ENCODE measurements around the gene TRAPPC2B.
A peak's percentile ranks its signal among the peaks of the same experiment; 100 is the strongest.
"Not testable (repeated sequence)": the region's sequence is repeated elsewhere in the genome, so short reads cannot be mapped to it uniquely, and the experiment has no call there.

Gene TRAPPC2B

DNA sequence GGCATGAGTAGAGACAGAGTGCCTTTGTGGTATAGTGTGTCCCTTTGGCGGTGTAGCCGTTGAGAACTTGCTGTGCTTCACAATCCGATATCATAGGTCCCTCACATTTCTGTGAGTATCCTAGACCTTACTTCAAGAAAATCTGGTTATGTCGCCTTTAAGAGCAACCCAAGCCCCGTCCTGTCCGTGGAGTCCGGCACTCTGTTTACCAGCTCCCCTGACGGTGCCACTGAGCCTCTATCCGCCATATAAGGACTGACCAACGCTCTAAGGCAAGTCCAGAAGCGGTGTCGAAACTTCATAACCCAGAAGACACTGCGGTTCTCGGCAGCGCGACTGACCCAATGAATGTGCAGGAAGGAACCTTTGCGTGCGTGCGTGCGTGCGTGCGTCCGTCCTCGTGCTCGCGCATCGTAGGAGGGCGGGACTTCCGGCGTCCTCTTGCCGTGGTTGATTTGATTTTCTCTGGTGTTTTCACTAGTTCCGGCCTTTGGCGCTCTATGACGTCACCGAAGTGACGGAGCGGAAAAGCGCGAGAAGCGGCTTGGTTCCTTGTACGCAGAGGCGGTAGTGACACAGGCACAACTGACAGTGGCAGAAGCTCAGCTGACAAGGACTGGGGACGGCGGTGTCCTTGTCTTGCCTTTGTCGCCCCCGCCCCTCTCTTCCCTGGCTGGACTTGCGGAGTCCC, at the start of gene TRAPPC2B, which contains the start of gene ZNF547:
TSS of gene TRAPPC2B (plus strand) at position 555 of the 691 bp plus-strand sequence. CDS start 1,283 bp downstream, outside the sequence.
TSS of gene ZNF547 (plus strand) at position 555 of the 691 bp plus-strand sequence. CDS start 5,005 bp downstream, outside the sequence.
- DNase-seq = peak; percentile 98

GRCh38 chr19:57314146-57314545, 49.2 kb upstream of the TRAPPC2B start:
- no peak for DNase-seq

DNA sequence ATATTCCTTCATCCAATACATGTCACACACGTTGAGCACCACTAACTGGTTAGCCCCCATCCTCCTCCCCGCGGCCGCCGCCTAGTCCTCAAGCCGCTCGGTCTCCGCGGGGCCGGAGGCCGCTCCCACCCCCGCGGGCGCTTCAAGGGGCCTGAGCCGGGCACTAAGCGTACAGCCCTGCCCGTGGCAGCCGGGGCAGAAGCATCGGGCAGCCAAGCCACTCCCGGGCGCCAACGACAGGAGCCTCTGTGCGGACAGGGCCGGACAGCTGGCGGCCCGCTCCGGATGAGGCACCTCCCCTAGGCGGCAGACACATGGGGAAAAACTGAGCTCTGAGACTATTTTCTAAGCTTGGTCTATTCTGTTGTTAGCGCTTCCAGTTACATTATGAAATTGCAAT, 45.8 kb upstream of the TRAPPC2B start:
- DNase-seq = no peak

DNA sequence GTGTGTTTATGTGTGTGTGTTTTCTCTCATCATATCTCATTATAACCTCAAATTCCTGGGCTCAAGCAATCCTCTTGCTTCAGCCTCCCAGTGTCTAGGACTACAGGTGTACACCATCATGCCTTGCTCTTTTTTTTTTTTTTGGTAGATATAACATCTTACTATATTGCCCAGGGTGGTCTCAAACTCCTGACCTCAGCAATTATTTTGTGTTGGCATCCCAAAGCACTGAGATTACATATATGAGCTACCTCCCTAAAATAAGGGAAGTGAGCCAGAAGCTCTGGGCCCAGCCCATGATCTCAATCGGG, 43.5 kb upstream of the TRAPPC2B start:
- DNase-seq = no peak

- peak; percentile 96 for DNase-seq
Measured at GRCh38 chr19:57320180-57321084, 42.9 kb upstream of the TRAPPC2B start, which contains the start of gene ZNF543. ZNF543 (plus strand) TSS chr19:57320472; CDS start chr19:57320854, 382 bp downstream.

GRCh38 chr19:57321116-57321515, 42.2 kb upstream of the TRAPPC2B start:
- no peak for DNase-seq

DNA sequence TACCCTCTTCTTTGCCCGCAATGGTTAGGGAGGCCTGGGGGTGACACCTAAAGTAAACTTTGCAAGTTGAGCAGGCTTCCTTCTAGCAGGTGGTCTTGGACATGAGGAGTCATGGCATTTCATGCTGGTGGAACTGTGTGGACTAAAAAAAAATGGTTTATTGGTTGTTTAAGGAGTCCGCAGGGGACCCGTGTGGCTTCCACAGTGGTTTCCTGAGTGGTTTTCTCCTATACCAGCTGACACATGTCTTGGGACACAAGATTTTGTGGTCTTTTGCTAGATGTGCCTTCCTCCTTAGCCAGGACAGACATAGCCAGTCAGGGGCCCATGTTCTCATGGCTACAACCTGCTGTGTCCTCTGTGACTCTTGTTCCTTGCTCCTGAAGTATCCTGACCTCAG, 41.6 kb upstream of the TRAPPC2B start:
- DNase-seq = no peak

DNA sequence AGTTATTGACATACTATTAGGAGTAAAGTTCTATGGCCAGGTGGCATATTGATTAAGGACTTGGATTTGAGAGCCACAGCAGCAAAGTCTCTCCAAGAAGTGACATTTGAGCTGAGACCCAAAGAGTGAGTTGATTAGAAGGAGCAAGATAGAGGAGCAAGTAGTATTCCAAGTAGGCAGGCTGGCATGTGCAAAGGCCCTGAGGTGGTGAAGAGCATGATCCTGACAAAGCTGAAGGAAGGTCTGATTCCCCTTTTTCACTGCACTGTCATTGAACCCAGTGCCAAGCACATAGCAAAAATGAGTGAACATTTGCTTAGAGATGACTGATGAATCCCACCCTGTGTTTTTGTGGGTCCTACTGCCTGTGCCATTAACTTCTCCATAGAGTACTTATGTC, 38.4 kb upstream of the TRAPPC2B start:
- DNase-seq = no peak

GRCh38 chr19:57327993-57328392, 35.4 kb upstream of the TRAPPC2B start:
- no peak for DNase-seq

GRCh38 chr19:57334191-57334590, 29.2 kb upstream of the TRAPPC2B start:
- no peak for DNase-seq

- DNase-seq = no peak
Measured at GRCh38 chr19:57338877-57339276, 24.5 kb upstream of the TRAPPC2B start.

DNA sequence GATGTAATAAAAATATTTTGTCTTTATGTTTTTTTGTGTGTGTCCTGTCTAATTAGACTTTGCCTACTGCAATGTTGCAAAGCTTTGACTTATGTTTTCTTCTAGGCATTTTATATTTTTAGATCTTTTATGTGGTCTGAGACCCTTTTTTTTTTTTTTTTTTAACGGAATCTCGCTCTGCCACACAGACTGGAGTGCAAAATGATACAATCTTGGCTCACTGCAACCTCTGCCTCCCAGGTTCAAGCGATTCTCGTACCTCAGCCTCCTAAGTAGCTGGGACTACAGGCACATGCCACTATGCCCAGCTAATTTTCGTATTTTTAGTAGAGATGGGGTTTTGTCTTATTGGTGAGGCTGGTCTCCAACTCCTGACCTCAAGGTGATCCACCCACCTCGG, 20.8 kb upstream of the TRAPPC2B start:
- DNase-seq = no peak

GRCh38 chr19:57348136-57348535, 15.2 kb upstream of the TRAPPC2B start:
- no peak for DNase-seq

GRCh38 chr19:57350877-57351805, 12.2 kb upstream of the TRAPPC2B start, which contains the start of gene ZNF304:
ZNF304 (plus strand) TSS chr19:57351271; CDS start chr19:57351665, 394 bp downstream.
- peak; percentile 88 for DNase-seq

DNA sequence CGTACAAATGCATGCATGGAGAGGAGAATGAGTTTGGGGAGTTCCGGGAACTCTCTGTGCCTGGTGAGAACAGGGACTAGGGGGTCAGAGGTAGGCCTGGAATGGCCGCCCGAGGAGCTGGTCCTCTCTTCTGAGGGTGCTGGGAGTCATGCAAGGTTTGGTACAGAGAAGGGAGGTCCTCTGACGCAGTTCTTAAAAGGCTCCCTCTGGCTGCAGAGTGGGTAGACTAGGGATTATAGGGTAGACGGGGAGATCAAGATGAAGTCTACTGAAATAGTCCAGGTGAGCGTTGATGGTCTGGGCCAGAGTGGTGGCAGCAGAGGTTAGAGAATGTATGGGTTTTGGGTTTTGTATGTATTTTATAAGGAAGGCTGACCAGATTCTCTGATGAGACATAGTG, 11.5 kb upstream of the TRAPPC2B start:
- no peak for DNase-seq

DNA sequence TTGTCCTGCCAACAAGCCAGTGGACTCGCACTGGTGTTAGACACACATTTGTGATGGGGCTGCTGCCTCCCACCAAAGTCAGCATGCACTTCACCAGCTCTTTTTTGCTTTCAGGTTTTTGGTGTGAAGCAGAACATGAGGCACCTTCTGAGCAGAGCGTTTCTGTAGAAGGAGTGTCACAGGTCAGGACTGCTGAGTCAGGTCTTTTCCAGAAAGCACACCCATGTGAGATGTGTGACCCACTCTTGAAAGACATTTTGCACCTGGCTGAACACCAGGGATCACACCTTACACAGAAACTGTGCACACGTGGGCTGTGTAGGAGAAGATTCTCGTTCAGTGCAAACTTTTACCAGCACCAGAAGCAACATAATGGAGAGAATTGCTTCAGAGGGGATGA, 7.4 kb upstream of the TRAPPC2B start:
- DNase-seq = no peak

GRCh38 chr19:57357406-57357805, 5.9 kb upstream of the TRAPPC2B start:
- DNase-seq = no peak

- no peak for DNase-seq
Measured at GRCh38 chr19:57359300-57359699, 4.1 kb upstream of the TRAPPC2B start.

- DNase-seq = no peak
Measured at GRCh38 chr19:57362419-57362818, 932 bp upstream of the TRAPPC2B start.

DNA sequence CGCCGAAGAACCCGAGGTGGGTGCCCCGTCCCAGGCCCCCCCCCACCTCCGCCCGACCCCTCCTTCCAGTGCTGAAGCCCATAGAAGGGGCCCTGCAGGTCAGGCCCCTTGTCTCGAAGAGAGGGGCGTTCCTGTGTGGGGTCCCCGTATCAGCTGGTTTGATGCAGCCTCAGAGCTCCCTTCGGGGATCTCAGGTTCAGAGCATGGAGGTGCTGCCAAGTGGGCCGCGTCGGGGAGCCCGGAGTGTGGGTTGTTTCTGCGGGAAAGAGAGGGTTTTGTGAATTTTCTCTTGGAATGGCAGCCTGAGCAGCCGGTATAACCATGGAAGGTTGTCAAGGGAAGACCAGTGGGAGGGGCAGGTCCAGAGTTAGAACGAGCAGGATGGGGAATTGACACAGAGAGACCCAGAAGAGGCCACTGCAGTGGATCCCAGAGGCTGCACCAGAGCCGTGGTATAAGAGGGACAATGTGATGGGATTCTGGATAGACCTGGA, 384 bp downstream of the TRAPPC2B start:
- no peak for DNase-seq

DNA sequence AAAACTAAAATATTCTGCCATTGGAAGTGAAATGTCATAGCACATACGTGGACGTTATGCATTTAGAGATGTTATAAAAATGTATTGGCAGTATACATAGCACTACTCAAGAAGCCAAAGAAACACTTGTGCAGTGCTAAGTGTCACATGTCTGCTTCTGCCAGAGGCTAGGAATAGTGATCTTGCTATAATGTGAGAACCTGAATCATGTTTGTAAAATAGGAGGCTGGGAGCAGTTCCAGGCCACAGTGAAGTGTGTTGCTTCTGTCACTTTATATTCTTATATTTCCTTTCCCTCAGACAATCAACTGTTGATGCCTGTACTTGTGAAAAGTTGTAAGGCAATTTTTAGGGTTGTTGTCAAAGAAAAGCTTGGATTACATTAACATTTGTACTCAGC, 3.4 kb downstream of the TRAPPC2B start:
- no peak for DNase-seq

- no peak for DNase-seq
Measured at GRCh38 chr19:57374179-57374578, 10.8 kb downstream of the TRAPPC2B start.

GRCh38 chr19:57374647-57375046, 11.3 kb downstream of the TRAPPC2B start:
- not testable (repeated sequence) for DNase-seq
